ENCODE measurements around the gene PRKG1. TPM values are rescaled to one million over a fixed set of nuclear protein-coding genes. Genes with fewer than 3 reads are reported as not detected.

The PRKG1 gene
- total and polyA plus RNA-seq, 4 donors: 0.46 to 5.1 (median 1.5) TPM

- H3K27ac ChIP-seq (ENCODE audit: low read depth in 1 of 2, low read length in 2 of 2): no peak overlapping the region
- no peaks in the 10 kb centered on the region for H3K36me3 ChIP-seq (ENCODE audit: control insufficient read depth in 4 of 4, insufficient read depth in 3 of 4, low read depth in 1 of 4, low read length in 3 of 4)
- no peaks in the 10 kb centered on the region for H3K9me3 ChIP-seq (ENCODE audit: control insufficient read depth in 4 of 4, low read length in 3 of 4)
- H3K4me3 ChIP-seq (ENCODE audit: low read depth in 1 of 3, low read length in 3 of 3): no peak overlapping the region
- H3K4me1 ChIP-seq (ENCODE audit: control insufficient read depth in 4 of 4, insufficient read depth in 4 of 4, low read length in 3 of 4): peaks cover 0 to 1% (median 0%) of the 10 kb centered on the region in 4 donors
- no peak for DNase-seq (ENCODE audit: low spot score)
- H3K9ac ChIP-seq (ENCODE audit: low read depth in 1 of 2, low read length in 2 of 2): no peak overlapping the region
- TF ChIP-seq YY1 (IDR thresholded peaks at IDR 0.05) (no peak), ZBTB33 (IDR thresholded peaks at IDR 0.05) (no peak), RAD21 (IDR thresholded peaks at IDR 0.05) (no peak), CTCF (IDR thresholded peaks at IDR 0.05; ENCODE audit: low read depth, low read length, missing input control) (no peak), HNF4A (conservative IDR thresholded peaks at IDR 0.05) (no peak), JUND (IDR thresholded peaks at IDR 0.05) (no peak), ATF3 (IDR thresholded peaks at IDR 0.05) (no peak), RXRA (IDR thresholded peaks at IDR 0.05) (no peak), NR2F2 (IDR thresholded peaks at IDR 0.05) (no peak), HNF4G (IDR thresholded peaks at IDR 0.05) (no peak), GABPA (IDR thresholded peaks at IDR 0.05 in 1 of 2, conservative IDR thresholded peaks at IDR 0.05 in 1 of 2) (no peak), SP1 (IDR thresholded peaks at IDR 0.05) (no peak), FOXA1 (IDR thresholded peaks at IDR 0.05) (no peak), MAX (IDR thresholded peaks at IDR 0.05) (no peak)
- H3K27me3 ChIP-seq (ENCODE audit: control insufficient read depth in 4 of 4, insufficient read depth in 4 of 4, low read length in 3 of 4): no peaks in the 10 kb centered on the region
These were observed 882.5 kb downstream of the PRKG1 start for GRCh38 chr10:51956822-51957221.

GRCh38 chr10:51960494-51960895, 886.2 kb downstream of the PRKG1 start:
- Histone ChIP-seq H3K27me3 (ENCODE audit: control insufficient read depth in 4 of 4, insufficient read depth in 4 of 4, low read length in 3 of 4) (no peaks in the 10 kb centered on the region), H3K9me3 (ENCODE audit: control insufficient read depth in 4 of 4, low read length in 3 of 4) (no peaks in the 10 kb centered on the region), H3K36me3 (ENCODE audit: control insufficient read depth in 4 of 4, insufficient read depth in 3 of 4, low read depth in 1 of 4, low read length in 3 of 4) (no peaks in the 10 kb centered on the region), H3K4me3 (ENCODE audit: low read depth in 1 of 3, low read length in 3 of 3) (no peak overlapping the region), H3K9ac (ENCODE audit: low read depth in 1 of 2, low read length in 2 of 2) (no peak overlapping the region), H3K4me1 (ENCODE audit: control insufficient read depth in 4 of 4, insufficient read depth in 4 of 4, low read length in 3 of 4) (no peaks in the 10 kb centered on the region), H3K27ac (ENCODE audit: low read depth in 1 of 2, low read length in 2 of 2) (no peak overlapping the region)
- DNase-seq (ENCODE audit: low spot score): no peak
- peak; percentile 79 to 80 for TF ChIP-seq RAD21 (IDR thresholded peaks at IDR 0.05)
- peak; percentile 42 for TF ChIP-seq CTCF (IDR thresholded peaks at IDR 0.05; ENCODE audit: low read depth, low read length, missing input control)
- TF ChIP-seq HNF4G (IDR thresholded peaks at IDR 0.05): no peak
- no peak for TF ChIP-seq TAF1 (conservative IDR thresholded peaks at IDR 0.05)
- no peak for TF ChIP-seq REST (IDR thresholded peaks at IDR 0.05)
- no peak for TF ChIP-seq JUND (IDR thresholded peaks at IDR 0.05)
- 19% methylated on average over 8 of the region's 8 CpGs for WGBS
